GM18519 (cell line): ENCODE measurements around the gene MAPK4.
"Not testable (repeated sequence)": the region's sequence is repeated elsewhere in the genome, so short reads cannot be mapped to it uniquely, and the experiment has no call there.

Experiments used
- ATAC-seq: cut with Tn5 transposase; IDR thresholded peaks from one replicate; pipeline ENCODE4 v1.9.1; 2021; ENCODE audit warnings: mild to moderate bottlenecking, moderate library complexity; ENCODE audit not compliant: unreplicated experiment, low FRiP score

The MAPK4 gene

GRCh38 chr18:50573196-50573595 is 13.3 kb downstream of the MAPK4 start:
- ATAC-seq = not testable (repeated sequence)

DNA sequence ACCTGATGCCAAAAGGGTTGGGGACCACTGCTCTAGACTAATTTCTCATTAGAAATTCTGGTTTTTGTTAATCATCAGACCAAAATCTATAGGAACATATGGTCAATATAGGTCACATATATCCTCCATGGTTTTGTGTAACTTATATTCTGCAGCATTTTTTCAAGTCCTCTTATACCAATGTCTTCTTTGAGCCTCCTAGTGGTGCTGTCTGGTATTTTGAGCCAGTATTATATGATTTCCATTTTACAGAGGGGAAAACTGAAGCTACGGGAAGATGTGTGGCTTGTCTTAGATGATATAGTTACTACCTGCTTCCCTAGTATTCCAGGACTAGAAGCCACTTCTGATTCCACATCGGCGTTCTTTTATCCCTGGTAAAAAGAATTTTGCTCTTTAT is 13.8 kb downstream of the MAPK4 start:
- ATAC-seq = no peak

GRCh38 chr18:50578030-50578429 is 18.1 kb downstream of the MAPK4 start:
- no peak for ATAC-seq

GRCh38 chr18:50578651-50579050 is 18.8 kb downstream of the MAPK4 start:
- no peak for ATAC-seq

DNA sequence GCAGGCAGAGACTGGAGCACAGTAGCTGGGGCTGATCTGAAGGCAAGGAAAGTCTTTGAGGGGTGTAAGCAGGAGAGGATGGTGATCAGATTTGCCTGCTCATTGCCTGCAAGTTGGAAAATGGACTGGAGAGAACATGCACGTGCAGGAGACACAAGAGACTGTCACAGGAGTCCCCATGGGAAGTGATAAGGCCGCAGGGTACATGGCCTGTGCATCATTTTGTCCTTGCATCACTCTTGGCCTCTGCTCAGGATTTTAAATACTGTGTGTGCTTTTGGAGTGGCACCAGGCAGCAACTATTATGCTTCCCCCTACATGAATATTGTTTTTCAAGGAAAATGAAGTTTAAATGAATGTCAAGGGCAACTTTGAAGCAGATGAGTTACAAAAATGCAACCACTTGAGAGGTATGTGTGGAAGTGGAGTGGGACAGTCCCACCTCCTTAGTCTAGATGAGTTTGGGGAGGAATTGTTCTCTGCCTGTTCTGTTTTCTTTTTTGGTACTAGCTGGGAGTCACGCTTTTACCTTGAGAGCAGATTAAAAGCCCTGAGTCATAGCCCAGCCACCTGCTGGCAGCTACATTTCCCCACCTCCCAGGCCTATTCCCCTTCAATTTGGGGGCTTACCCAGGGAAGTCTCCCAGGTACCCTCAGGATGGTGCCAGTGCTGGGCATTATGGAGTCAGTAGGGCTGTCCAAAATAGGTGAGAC is 19.3 kb downstream of the MAPK4 start:
- ATAC-seq = no peak

GRCh38 chr18:50581517-50581916 is 21.6 kb downstream of the MAPK4 start:
- ATAC-seq = no peak

- no peak for ATAC-seq
Observed at GRCh38 chr18:50582500-50582899, 22.6 kb downstream of the MAPK4 start.

DNA sequence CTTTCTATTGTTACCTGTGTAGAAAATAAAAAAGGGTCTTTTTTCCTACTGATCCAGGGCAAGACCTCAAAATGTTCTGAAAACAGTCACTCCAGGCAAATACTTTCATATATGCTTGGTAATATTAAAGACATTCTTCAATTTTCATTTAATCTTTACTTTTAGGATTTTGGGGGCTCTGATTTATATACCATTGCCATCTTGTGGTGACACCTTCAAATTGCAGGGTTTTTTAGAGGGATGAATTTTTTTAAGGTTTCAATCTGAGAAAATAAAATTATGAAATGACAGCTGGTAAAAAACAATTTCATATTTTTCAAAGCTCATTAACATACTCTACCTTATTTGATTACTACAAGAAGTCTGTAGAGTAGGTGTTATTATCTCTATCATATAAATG is 26.8 kb downstream of the MAPK4 start:
- no peak for ATAC-seq

DNA sequence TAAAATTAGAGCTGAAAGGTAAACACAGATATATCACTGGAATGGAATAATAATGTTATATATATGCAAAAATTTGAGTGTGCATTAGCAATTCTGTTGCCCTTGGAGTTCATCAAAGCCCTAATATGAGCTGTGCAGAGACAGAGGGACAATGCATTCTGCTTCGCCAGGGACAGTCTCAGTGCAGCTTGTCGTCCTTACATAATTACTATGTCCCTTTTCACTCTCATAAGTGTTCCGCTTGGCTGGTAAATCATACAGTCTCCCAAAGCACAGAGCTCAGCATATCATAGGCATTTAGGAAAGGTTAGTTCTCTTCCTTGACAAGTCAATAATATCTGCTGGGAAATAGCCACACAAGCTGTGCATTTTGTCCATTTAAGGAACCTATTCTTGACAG is 30.7 kb downstream of the MAPK4 start:
- no peak for ATAC-seq

GRCh38 chr18:50594012-50594411 is 34.1 kb downstream of the MAPK4 start:
- no peak for ATAC-seq

DNA sequence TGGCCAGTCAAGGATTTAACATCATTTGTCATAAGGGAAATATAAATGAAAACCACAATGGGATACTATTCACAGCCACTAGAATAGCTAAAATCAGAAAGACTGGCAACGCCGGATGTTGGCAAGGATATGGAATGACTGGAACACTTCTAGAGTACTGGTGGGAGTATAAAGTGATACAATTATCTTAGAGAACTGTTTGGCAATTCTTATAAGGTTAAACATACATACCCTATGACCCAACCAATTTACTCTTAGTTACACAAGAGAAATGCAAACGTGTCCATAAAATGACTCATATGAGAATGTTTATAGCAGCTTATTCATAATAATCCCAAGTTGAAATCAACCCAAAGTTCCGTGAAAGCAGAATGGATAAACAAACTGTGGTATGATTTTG is 35.1 kb downstream of the MAPK4 start:
- ATAC-seq = no peak

DNA sequence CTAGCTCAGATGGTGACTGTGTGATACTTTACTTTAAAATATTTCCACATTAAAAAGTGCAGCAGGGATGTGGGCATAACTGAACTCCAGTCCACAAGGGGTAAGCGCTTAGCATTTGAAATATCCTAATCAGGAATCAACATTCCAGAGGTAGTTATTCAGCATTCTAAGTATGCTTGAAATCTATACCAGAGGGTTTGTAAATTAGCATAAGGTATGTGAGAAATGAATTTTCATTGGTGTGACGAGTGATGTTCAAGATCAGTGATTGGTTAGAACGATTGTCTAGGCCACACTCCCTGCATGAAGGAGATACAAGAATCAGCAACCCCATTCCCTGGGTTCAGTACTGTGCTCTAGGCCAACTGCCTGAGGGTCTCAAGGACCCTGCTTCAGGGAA is 42.6 kb downstream of the MAPK4 start:
- ATAC-seq = no peak

- ATAC-seq = no peak
Observed at GRCh38 chr18:50606609-50607008, 46.7 kb downstream of the MAPK4 start.

- ATAC-seq = no peak
Observed at GRCh38 chr18:50607378-50607926, 47.6 kb downstream of the MAPK4 start.

- not testable (repeated sequence) for ATAC-seq
Observed at GRCh38 chr18:50609171-50609570, 49.3 kb downstream of the MAPK4 start.

GRCh38 chr18:50610349-50610748 is 50.5 kb downstream of the MAPK4 start:
- ATAC-seq = no peak

GRCh38 chr18:50611529-50611941 is 51.6 kb downstream of the MAPK4 start:
- ATAC-seq = no peak

DNA sequence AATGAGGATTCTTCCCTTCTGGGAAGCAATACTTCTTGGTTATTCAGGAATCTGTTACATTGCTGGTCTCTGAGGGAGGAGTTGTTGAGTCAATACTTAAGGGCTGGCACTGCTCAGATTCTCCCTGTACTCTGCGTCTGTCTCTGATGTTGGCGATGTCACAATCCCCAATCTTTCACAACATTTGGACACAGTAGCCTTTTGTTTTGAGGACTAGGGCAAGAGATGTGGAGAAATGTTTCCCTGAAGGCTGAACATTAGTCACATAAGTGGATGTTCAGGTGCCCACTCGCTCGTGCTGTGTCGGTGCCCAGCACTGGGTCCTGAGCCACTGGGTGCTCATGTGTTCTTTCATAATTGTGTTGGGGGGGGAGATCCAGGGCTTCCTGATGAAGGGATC is 55.0 kb downstream of the MAPK4 start:
- no peak for ATAC-seq

DNA sequence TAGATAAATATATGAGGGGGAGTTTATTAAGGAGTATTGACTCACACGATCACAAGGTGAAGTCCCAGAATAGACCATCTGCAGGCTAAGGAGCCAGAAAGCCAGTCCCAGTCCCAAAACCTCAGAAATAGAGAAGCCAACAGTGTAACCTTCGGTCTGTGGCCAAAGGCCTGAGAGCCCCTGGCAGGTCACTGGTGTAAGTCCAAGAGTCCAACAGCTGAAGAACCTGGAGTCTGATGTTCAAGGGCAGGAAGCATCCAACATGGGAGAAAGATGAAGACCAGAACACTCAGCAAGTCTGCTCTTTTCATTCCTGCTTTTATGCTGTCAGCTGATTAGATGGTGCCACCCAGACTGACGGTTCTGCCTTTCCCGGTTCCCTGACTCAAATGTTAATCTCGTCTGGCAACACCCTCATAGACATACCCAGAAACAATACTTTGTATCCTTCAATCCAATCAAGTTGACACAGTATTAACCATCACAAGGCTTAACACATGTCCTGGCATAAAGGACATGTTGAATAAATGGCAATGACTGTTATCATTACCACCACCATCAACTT is 56.7 kb downstream of the MAPK4 start:
- ATAC-seq = no peak

GRCh38 chr18:50619861-50620275 is 60.0 kb downstream of the MAPK4 start:
- ATAC-seq = no peak

DNA sequence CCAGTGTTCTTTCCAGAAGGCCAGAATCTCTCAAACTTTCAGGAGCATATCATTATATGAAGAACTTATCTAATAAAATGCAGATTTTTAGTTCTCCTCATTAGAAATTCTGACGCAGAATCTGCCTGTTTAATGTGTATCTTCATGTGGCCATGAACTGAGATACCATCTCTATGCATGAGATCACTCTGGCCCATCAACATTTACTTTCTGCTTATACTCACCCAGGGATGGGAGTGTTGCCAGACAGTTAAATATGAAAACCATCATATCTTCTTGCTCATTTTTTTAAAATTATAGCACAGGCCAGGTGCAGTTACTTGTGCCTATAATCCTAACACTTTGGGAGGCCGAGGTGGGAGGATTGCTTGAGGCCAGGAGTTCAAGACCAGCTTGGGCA is 60.4 kb downstream of the MAPK4 start:
- ATAC-seq = no peak

DNA sequence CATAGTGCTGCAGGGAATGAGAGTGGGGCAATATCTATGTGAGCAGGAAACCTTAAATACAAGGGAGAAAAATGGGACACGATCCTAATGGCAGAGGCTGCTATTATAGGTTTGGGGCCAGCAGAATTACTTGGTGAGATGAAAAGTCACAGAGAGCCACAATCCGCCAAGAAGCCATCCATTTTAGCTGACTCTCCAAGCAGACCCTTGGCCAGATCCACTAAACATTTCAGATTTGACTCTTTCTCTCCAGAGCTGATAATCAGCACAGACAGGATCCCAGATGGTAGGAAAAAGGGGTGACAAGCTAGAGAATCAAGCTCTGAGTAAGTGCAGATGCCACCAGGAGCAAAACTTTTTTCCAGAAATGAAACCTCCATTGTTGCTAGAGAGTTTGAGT is 61.5 kb downstream of the MAPK4 start:
- no peak for ATAC-seq
